EH (cell line): ENCODE results near the gene EIF3J.
A peak's percentile ranks its signal among the peaks of the same experiment; 100 is the strongest.
"Not testable (repeated sequence)": the region's sequence is repeated elsewhere in the genome, so short reads cannot be mapped to it uniquely, and the experiment has no call there.

ENCODE experiments used
- DNase-seq: peaks from one replicate; pipeline ENCODE4 v3.0.0-alpha.2; 2015; ENCODE audit warnings: low read depth

EIF3J gene, protein sequence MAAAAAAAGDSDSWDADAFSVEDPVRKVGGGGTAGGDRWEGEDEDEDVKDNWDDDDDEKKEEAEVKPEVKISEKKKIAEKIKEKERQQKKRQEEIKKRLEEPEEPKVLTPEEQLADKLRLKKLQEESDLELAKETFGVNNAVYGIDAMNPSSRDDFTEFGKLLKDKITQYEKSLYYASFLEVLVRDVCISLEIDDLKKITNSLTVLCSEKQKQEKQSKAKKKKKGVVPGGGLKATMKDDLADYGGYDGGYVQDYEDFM

DNA sequence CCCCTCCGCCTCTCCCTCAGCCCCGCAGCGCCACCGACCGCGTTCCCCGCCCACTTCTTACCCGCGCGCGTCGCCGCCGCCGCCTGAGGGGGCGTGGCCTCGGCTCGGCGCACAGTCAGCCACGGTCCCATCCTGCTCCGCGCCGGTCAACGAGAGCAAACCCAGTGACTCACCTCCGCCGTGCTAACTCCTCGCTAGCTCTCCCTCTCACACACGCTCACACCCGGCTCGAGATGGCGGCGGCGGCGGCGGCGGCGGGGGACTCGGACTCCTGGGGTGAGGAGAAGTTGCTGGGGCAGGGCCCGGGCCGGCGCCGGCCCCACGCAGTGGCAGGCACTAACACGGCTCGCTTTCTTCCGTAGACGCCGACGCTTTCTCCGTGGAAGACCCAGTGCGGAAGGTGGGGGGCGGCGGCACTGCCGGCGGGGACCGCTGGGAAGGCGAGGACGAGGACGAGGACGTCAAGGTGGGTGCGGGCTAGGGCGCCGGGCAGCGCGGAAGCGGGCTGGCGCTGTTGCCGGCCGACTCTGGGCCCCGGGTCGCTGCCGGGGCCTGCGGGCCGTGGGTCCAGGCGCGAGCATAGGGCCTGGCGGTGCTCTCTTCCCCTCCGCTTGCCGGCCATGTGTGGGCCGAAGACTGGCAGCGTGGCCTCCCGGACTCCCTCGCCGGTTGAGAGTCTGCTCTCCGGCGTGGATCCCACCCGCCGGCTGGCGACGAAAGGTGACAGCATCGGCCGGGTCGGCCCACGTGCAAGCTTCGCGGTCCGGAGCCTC, at the start of gene EIF3J:
Gene EIF3J (plus strand): TSS at position 186 of the 773 bp plus-strand sequence. CDS start 48 bp downstream, at position 234.
- DNase-seq, result peak; percentile 98

- DNase-seq, result peak; percentile 88
Measured at GRCh38 chr15:44489464-44489863, 47.5 kb upstream of the EIF3J start.

DNA sequence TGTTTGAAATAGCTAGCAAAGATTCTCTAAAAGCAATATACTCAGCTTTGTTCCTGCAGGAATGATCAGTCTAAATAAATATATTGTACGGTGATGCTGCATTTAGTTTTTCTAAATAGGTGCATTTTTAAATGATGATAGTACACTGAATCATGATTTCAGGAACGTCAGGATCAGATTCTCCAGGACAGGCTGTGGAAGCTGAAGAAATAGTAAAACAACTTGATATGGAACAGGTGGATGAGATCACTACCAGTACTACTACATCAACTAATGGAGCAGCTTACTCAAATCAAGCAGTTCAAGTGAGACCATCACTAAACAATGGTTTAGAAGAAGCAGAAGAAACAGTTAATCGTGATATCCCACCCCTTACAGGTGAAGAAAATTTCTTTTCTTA, 46.3 kb upstream of the EIF3J start:
- DNase-seq, result peak; percentile 21

DNA sequence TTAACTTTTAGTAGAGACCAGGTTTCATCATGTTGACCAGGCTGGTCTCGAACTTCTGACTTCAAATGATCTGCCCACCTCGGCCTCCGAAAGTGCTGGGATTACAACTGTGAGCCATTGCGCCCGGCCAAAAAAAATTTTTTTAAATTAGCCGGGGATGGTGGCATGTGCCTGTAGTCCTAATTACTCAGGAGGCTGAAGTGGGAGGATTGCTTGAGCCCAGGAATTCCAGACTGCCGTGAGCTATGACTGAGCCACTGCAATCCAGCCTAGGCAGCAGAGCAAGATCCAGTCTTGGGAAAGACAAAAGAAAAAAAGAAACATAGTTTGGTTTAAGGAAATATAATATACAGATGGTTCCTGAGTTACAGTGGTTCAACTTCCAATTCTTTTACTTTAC, 44.9 kb upstream of the EIF3J start:
- DNase-seq, result no peak

DNA sequence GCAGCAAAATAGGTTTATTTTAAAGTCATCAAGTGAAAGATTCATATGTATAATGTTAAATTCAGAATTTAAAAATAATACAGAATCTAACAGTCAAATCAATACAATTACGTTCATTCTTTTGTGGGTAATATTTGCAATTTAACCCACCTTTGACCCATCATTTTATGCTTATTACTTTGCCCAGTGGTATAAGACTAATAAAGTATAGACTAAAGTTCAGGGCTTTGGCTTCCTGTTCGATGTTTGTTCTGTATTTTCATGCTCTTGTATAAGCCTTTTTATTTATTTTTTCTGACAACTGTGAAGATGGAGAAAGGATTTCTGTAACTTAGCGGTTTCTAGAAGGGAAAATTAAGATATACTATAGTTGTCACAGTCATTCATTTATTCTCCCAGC, 44.3 kb upstream of the EIF3J start:
- DNase-seq, result no peak

DNA sequence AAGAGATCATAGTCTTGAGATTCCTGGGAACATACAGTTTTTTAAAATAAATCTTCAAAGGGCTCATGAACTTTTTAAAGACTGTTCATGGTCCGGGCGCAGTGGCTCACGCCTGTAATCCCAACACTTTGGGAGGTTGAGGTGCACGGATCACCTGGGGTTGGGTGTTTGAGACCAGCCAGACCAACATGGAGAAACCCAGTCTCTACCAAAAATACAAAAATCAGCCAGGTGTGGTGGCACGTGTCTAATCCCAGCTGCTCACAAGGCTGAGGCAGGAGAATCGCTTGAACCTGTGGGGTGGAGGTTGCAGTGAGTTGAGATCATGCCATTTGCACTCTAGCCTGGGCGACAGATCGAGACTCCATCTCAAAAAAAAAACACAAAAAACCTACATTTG, 41.4 kb upstream of the EIF3J start:
- no peak for DNase-seq

DNA sequence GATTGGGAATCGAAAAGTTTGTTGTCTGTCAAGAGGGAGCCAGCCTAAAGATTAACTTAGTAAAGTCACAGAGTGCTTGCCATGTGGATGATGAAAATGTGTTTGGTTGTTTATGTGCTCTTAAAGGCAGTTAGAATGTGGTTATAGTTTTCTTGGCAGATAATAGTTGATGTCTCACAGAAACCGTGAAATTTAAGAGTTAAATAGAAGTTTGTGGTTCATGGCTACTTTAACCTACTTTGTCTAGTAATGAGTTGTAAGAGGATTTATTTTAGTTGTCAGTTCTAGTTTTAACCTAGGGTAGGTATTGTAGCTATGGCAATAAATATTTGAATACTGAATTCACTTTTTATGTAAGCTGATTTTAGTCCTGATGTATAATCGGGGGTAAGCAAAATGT, 36.4 kb upstream of the EIF3J start:
- no peak for DNase-seq

- peak; percentile 61 for DNase-seq
Measured at GRCh38 chr15:44501768-44502366, 35.1 kb upstream of the EIF3J start.

DNA sequence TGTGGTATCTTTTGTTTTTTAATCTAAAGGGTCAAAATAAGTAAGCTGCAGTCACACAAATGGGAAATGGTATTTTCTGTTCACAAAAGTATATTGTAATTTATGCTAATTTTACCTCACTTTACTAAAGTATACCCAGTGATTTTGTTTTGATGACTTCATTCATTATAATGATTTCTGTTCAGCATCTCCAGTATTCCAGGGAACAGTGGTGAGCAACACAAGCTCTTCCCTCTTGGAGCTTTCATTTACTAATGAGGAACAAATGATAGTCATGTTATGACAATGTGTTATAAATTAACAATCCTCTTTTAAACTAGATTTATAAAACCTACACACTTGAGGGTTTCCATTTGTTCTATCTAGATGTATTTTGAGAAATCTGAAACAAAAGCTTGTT, 20.5 kb upstream of the EIF3J start:
- DNase-seq, result no peak

DNA sequence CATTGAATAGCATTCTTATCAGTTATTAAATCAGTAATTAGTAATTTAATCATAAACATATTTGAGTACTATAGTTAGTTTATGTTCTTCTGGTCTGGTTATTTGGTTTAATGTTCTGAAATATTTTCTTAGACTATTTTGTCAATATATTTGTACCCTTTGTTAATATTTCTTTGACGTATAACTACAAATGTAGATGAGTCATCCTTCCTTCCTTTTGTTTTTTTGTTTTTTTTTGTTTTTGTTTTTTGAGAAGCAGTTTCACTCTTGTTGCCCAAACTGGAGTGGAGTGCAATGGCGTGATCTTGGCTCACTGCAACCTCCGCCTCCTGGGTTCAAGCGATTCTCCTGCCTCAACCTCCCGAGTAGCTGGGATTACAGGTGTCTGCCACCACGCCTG, 17.4 kb upstream of the EIF3J start:
- DNase-seq, result no peak

DNA sequence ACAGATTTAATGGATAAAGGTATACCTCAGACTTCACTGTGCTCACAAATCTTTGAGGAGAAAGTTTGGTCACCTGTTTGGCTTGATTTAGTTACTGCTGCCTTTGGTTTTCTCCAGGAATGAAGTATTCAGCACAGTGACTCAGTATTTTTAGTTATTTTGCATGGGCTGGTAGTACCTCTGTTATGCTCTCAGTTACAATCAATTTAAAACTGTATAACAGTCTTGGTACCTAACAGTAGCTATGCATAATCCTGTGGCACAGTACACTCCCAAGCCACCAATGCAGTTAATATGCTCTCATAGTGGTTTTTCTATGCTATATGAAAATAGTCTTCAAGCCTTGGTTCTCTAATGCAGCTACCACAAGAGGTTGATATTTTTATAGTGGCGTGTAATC, 11.9 kb upstream of the EIF3J start:
- DNase-seq, result no peak

DNA sequence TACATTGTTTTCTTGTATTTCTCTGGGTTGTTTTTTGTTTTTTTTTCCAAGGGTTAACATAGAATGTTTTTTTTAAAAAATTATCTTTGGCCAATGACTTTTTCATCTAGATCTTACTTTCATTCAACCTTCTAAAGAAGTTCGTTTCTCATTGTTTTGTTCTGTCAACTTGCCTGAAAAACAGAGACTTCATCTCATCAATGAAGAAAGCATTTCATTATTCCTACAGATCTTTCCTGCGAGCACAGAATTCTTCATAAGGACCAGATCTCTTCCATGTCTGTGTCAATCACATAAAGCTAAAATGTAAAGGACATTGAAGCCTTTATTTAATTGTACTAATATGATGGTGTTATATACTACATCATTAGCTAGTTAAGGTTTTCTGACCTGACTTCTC, 9.7 kb upstream of the EIF3J start:
- DNase-seq, result no peak

- DNase-seq, result no peak
Measured at GRCh38 chr15:44529864-44530604, 6.9 kb upstream of the EIF3J start.

DNA sequence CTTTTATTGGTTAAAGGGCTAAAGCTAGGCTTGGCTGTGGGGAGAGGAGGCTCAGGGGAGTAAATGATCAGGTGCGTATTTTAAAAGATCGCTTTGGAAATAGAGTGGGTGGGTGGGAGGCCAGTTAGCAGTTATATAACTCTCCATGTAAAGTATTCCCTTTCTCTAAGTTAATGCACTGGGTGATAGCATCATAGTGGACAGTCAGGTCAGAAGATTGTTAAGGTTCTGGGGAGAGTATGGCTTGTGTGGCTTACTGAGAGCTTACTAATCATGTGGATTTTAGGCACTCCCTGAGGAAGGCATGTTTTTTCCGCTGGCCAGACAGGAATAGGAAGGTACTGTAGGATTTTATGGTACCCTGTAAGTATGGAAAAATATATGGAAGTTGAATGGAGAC, 6.3 kb upstream of the EIF3J start:
- DNase-seq, result no peak

- not testable (repeated sequence) for DNase-seq
Measured at GRCh38 chr15:44532275-44532674, 4.7 kb upstream of the EIF3J start.

DNA sequence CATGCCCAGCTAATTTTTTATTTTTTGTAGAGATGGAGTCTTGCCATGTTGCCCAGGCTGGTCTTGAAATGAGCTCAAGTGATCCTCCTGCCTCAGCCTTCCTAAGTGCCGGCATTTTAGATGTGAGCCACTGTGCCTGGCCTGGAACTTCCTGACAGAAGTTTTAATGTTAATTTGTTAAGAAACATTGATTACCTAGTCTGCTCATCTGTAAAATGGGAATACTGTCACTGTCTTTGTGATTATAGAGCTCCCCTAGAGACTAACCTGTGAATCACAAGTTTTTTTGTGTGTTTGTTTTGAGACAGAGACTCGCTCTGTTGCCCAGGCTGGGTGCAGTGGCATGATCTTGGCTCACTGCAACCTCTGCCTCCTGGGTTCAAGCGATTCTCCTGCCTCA, 4.3 kb upstream of the EIF3J start:
- DNase-seq, result no peak

DNA sequence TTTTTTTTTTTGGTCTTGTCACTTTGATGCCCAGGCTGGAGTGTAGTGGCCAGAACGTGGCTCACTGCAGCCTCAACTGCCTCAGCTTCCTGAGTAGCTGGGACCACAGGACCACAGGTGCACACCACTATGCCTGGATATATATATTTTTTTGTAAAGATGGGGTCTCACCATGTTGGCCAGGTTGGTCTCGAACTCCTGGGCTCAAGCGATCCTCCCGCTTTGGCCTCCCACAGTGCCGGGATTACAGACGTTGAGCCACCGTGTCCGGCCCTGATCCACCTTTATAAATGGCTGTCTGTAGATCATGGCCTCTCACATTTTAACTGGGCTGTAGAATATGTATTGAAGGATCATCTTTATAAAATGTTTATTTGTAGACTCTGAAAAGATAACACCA, 1.9 kb upstream of the EIF3J start:
- DNase-seq, result no peak

DNA sequence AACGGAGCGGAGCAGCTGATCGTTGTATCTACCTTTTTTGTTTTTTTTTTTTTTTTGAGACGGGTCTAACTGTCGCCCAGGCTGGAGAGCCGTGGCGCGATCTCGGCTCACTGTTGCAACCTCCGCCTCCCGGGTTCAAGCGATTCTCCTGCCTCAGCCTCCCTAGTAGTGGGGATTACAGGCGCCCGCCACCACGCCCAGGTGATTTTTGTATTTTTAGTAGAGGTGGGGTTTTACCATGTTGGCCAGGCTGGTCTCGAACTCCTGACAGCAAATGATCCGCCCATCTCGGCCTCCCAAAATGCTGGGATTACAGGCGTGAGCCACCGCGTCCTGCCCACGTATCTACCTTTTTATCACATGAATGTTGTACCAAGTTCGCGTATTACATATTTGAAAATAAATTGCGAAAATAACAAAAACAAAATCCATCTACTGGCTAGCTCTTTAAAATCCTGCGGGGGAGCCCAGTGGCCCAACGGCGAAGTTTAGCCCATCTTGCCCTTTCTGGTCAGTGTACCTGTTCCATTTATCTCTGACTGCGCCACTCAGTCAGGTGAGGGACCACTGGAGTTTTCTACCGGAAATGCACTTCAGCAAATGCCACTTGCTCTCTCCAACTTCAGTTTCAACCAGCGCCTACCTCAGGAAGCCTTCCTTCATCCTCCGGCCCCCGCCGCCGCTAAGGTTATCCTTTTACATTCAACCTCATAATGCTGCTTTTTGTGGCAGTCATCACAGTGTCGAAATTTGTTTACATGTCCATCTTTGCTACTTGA, 1.2 kb upstream of the EIF3J start:
- no peak for DNase-seq

- DNase-seq, result peak; percentile 92
Measured at GRCh38 chr15:44536302-44536961, 515 bp upstream of the EIF3J start.

- peak; percentile 61 for DNase-seq
Measured at GRCh38 chr15:44537735-44538240, 841 bp downstream of the EIF3J start.
